H1 (cell line): ENCODE measurements around the gene CENPM. TPM values are rescaled to one million over a fixed set of nuclear protein-coding genes. Genes with fewer than 3 reads are reported as not detected.

ENCODE experiments used
- CTCF ChIA-PET: fragments of 300-600 bp; sonication (Branson Sonifier 250); formaldehyde crosslinking; loops from one replicate; lab custom pipeline; 2021; ENCODE audit not compliant: partially characterized antibody; lab: Charles Lee
- POLR2A ChIA-PET: fragments of 300-600 bp; sonication (Branson Sonifier 250); formaldehyde crosslinking; loops from one replicate; lab custom pipeline; 2021; ENCODE audit warnings: inconsistent platforms; ENCODE audit not compliant: partially characterized antibody; lab: Charles Lee
- DNase-seq, 2 experiments: peaks; one replicate each; pipeline versions ENCODE4 v3.0.0 to v3.0.0-alpha.2; 2010 to 2022; ENCODE audit warnings: low spot score in 2 of 2, low read depth in 1 of 2, mixed read lengths in 1 of 2
- FAIRE-seq: peaks from 2 replicates; lab custom pipeline; 2011; peaks lifted over from hg19 to GRCh38; lab: Jason Lieb, UNC
- H2AFZ ChIP-seq: 2 replicates; pipeline ENCODE4 v1.8.1; 2012; ENCODE audit warnings: low read length, inconsistent platforms
- H2AK5ac ChIP-seq: 2 replicates; pipeline ENCODE4 v1.6.1; 2013; ENCODE audit warnings: low read depth, low read length
- H2BK120ac ChIP-seq: replicated peaks from 2 replicates; pipeline ENCODE3; 2013; ENCODE audit warnings: low read depth, low read length, inconsistent platforms
- H2BK12ac ChIP-seq: 2 replicates; pipeline ENCODE4 v1.6.1; 2013; ENCODE audit warnings: low read depth, low read length
- H2BK15ac ChIP-seq: 2 replicates; pipeline ENCODE4 v1.6.1; 2013; ENCODE audit warnings: low read length
- H2BK20ac ChIP-seq: 2 replicates; pipeline ENCODE4 v1.6.1; 2013; ENCODE audit warnings: low read length
- H2BK5ac ChIP-seq: 2 replicates; pipeline ENCODE4 v1.6.1; 2013; ENCODE audit warnings: low read depth, low read length
- H3K14ac ChIP-seq: 2 replicates; pipeline ENCODE4 v1.6.1; 2013; ENCODE audit warnings: inconsistent platforms; ENCODE audit not compliant: insufficient read length
- H3K18ac ChIP-seq: 2 replicates; pipeline ENCODE4 v1.6.1; 2013; ENCODE audit warnings: low read length; ENCODE audit errors: extremely low read depth
- H3K23ac ChIP-seq: 2 replicates; pipeline ENCODE4 v1.6.1; 2013; ENCODE audit warnings: inconsistent platforms; ENCODE audit not compliant: insufficient read length
- H3K23me2 ChIP-seq: 2 replicates; pipeline ENCODE4 v1.6.1; 2013; ENCODE audit warnings: low read depth, low read length
- H3K27ac ChIP-seq: 2 replicates; pipeline ENCODE4 v1.6.1; 2011; ENCODE audit warnings: low read depth, low read length, inconsistent platforms
- H3K27me3 ChIP-seq, 4 experiments: replicated peaks in 1 of 4; 1 replicate in 1 of 4; 2 replicates in 3 of 4; pipeline versions ENCODE4 v1.6.1 to v1.8.1; 2011 to 2013; ENCODE audit warnings: low read length in 3 of 4, mild to moderate bottlenecking in 3 of 4, inconsistent platforms in 2 of 4, mixed read lengths in 2 of 4, moderate library complexity in 1 of 4; ENCODE audit not compliant: control insufficient read depth in 3 of 4, insufficient read depth in 3 of 4; ENCODE audit errors: extremely low read depth in 1 of 4
- H3K36me3 ChIP-seq, 4 experiments: 2 replicates each; pipeline versions ENCODE4 v1.6.1 to v1.8.1; 2011 to 2013; ENCODE audit warnings: mild to moderate bottlenecking in 4 of 4, low read length in 3 of 4, moderate library complexity in 2 of 4, control low read depth in 1 of 4, inconsistent platforms in 1 of 4; ENCODE audit not compliant: insufficient read depth in 4 of 4, control insufficient read depth in 2 of 4
- H3K4ac ChIP-seq: replicated peaks from 2 replicates; pipeline ENCODE3; 2013; ENCODE audit warnings: low read length, low read depth, mixed read lengths, inconsistent platforms; ENCODE audit not compliant: insufficient read length
- H3K4me1 ChIP-seq, 4 experiments: replicated peaks in 1 of 4; 1 replicate in 1 of 4; 2 replicates in 3 of 4; pipeline versions ENCODE4 v1.6.1 to v1.8.1; 2011 to 2013; ENCODE audit warnings: low read length in 3 of 4, inconsistent platforms in 2 of 4, mixed read lengths in 1 of 4; ENCODE audit not compliant: insufficient read depth in 4 of 4, control insufficient read depth in 3 of 4
- H3K4me2 ChIP-seq, 2 experiments: 2 replicates each; pipeline versions ENCODE4 v1.6.1 to v1.8.1; 2011 to 2013; ENCODE audit warnings: low read depth in 2 of 2, low read length in 2 of 2, control low read depth in 1 of 2, inconsistent platforms in 1 of 2, mild to moderate bottlenecking in 1 of 2; ENCODE audit not compliant: insufficient read depth in 1 of 2
- H3K4me3 ChIP-seq, 4 experiments: fragments of 200-600, 300-600 bp in 1 of 4; sonication (generic), shearing (Covaris generic), sonication (Bioruptor Twin) in 1 of 4; 2 replicates each; pipeline versions ENCODE4 v1.5.1 to v1.8.1; 2011 to 2016; ENCODE audit warnings: low read length in 4 of 4, low read depth in 3 of 4, control low read depth in 2 of 4, inconsistent platforms in 2 of 4, mild to moderate bottlenecking in 2 of 4, mixed read lengths in 1 of 4, moderate library complexity in 1 of 4; ENCODE audit not compliant: insufficient read depth in 2 of 4; ENCODE audit errors: extremely low read depth in 1 of 4
- H3K56ac ChIP-seq: replicated peaks from 2 replicates; pipeline ENCODE3; 2013; ENCODE audit warnings: low read depth, mild to moderate bottlenecking, mixed read lengths, low read length, inconsistent platforms; ENCODE audit not compliant: insufficient read length
- H3K79me1 ChIP-seq: 2 replicates; pipeline ENCODE4 v1.6.1; 2013; ENCODE audit warnings: low read depth, low read length, control low read depth
- H3K79me2 ChIP-seq, 2 experiments: 2 replicates each; pipeline versions ENCODE4 v1.6.1 to v1.8.1; 2012 to 2013; ENCODE audit warnings: low read length in 2 of 2, mild to moderate bottlenecking in 2 of 2, inconsistent platforms in 1 of 2; ENCODE audit not compliant: insufficient read depth in 2 of 2, control insufficient read depth in 1 of 2
- H3K9ac ChIP-seq, 4 experiments: replicated peaks in 1 of 4; 1 replicate in 1 of 4; 2 replicates in 3 of 4; pipeline versions ENCODE4 v1.6.1 to v1.8.1; 2011 to 2013; ENCODE audit warnings: low read depth in 3 of 4, low read length in 3 of 4, control low read depth in 2 of 4, mild to moderate bottlenecking in 2 of 4, moderate library complexity in 2 of 4, inconsistent platforms in 1 of 4; ENCODE audit errors: extremely low read depth in 1 of 4
- H3K9me3 ChIP-seq, 2 experiments: 2 replicates each; pipeline versions ENCODE4 v1.6.1 to v1.8.1; 2012 to 2013; ENCODE audit warnings: mild to moderate bottlenecking in 2 of 2, moderate library complexity in 2 of 2, control low read depth in 1 of 2, inconsistent platforms in 1 of 2, low read depth in 1 of 2, low read length in 1 of 2, mixed read lengths in 1 of 2; ENCODE audit not compliant: insufficient read depth in 2 of 2
- H4K20me1 ChIP-seq, 2 experiments: replicated peaks in 1 of 2; 2 replicates each; pipeline versions ENCODE3 to v1.8.1; 2011 to 2013; ENCODE audit warnings: inconsistent platforms in 2 of 2, low read length in 2 of 2, mild to moderate bottlenecking in 1 of 2; ENCODE audit not compliant: insufficient read depth in 2 of 2, control insufficient read depth in 1 of 2
- H4K5ac ChIP-seq: 2 replicates; pipeline ENCODE4 v1.6.1; 2013; ENCODE audit warnings: low read length, low read depth, mixed read lengths, inconsistent platforms; ENCODE audit not compliant: insufficient read length
- H4K8ac ChIP-seq: 2 replicates; pipeline ENCODE4 v1.8.0; 2013; ENCODE audit warnings: mild to moderate bottlenecking, moderate library complexity, low read length, inconsistent platforms; ENCODE audit not compliant: insufficient read depth; ENCODE audit errors: extremely low read depth
- H4K91ac ChIP-seq: replicated peaks from 2 replicates; pipeline ENCODE3; 2013; ENCODE audit warnings: low read length, mixed read lengths, inconsistent platforms; ENCODE audit not compliant: insufficient read length
- CHD1 ChIP-seq: IDR thresholded peaks from 2 replicates; pipeline ENCODE4 v1.6.1; 2012; ENCODE audit warnings: low read depth, low read length, improper control_type of control experiment
- CHD2 ChIP-seq: IDR thresholded peaks from 2 replicates; pipeline ENCODE4 v1.6.1; 2012; ENCODE audit warnings: low read length, improper control_type of control experiment
- GABPA ChIP-seq: IDR thresholded peaks from 2 replicates; pipeline ENCODE4 v1.6.1; 2011; ENCODE audit warnings: mild to moderate bottlenecking, low read length, moderate library complexity, borderline replicate concordance; ENCODE audit not compliant: insufficient read depth
- JUN ChIP-seq: IDR thresholded peaks from 2 replicates; pipeline ENCODE4 v1.6.1; 2011; ENCODE audit warnings: low read depth, mild to moderate bottlenecking, improper control_type of control experiment, low read length
- JUND ChIP-seq: IDR thresholded peaks from 2 replicates; pipeline ENCODE4 v1.6.1; 2011; ENCODE audit warnings: mild to moderate bottlenecking, improper control_type of control experiment, low read length
- KDM1A ChIP-seq: fragments of 200-600, 300-600 bp; sonication (generic); IDR thresholded peaks from 2 replicates; pipeline ENCODE4 v1.7.1; 2016; ENCODE audit warnings: mild to moderate bottlenecking, low read length, borderline replicate concordance
- MAFK ChIP-seq: IDR thresholded peaks from 2 replicates; pipeline ENCODE4 v1.6.1; 2012; ENCODE audit warnings: low read depth, mild to moderate bottlenecking, improper control_type of control experiment, low read length
- RXRA ChIP-seq: IDR thresholded peaks from 2 replicates; pipeline ENCODE4 v1.6.1; 2011; ENCODE audit warnings: low read depth, mild to moderate bottlenecking, low read length, moderate library complexity; ENCODE audit not compliant: insufficient read depth
- TAF7 ChIP-seq: optimal IDR thresholded peaks from 2 replicates; pipeline ENCODE3; 2011; ENCODE audit warnings: low read depth, mild to moderate bottlenecking, inconsistent platforms, low read length, moderate library complexity, borderline replicate concordance
- TCF12 ChIP-seq: IDR thresholded peaks from 2 replicates; pipeline ENCODE4 v1.6.1; 2011; ENCODE audit warnings: low read depth, mild to moderate bottlenecking, low read length
- TEAD4 ChIP-seq: IDR thresholded peaks from 2 replicates; pipeline ENCODE4 v1.6.1; 2012; ENCODE audit warnings: low read depth, low read length, inconsistent platforms, mixed read lengths
- WGBS, 2 experiments: shearing (Covaris generic) in 1 of 2; methylation state at CpG; one replicate each; pipeline versions ENCODE4 v1.1.6 to v1.1.7; 2013 to 2015; ENCODE audit warnings: low lambda C conversion rate in 2 of 2, mixed read lengths in 2 of 2, inconsistent platforms in 1 of 2, low coverage in 1 of 2, missing lambda C conversion rate in 1 of 2; ENCODE audit not compliant: insufficient replicate concordance in 2 of 2, insufficient coverage in 1 of 2, insufficient read length in 1 of 2; ENCODE audit errors: extremely low coverage in 1 of 2, missing lambda C conversion rate in 1 of 2; 5-methylcytosine and 5-hydroxymethylcytosine counted together
- polyA plus RNA-seq, 7 experiments: library from polyadenylated mRNA; depleted of rRNA in 3 of 7; stranded (reverse) in 5 of 7; unstranded in 2 of 7; fragments of >200 nt in 5 of 7; fragments of 200-250 nt in 2 of 7; gene quantifications; 1 replicate in 5 of 7; 2 replicates in 1 of 7; 4 replicates in 1 of 7; pipeline versions ENCODE4 v1.2.1 to v1.2.3, GENCODE V29; 2011 to 2013; ENCODE audit warnings: missing spikeins in 2 of 7, mixed read lengths in 2 of 7
- total RNA-seq: library from RNA; stranded (reverse); fragmentation: NEBNext Ultra II Directional; extraction: Animal tissue kit (Norgen Biotek cat#: 25700); gene quantifications from 2 replicates; pipeline ENCODE4 v1.2.1, GENCODE V29; 2021
- TF ChIP-seq, protein P1 (sequence below): IDR thresholded peaks from 2 replicates; pipeline ENCODE4 v1.6.1; 2012; ENCODE audit warnings: inconsistent platforms

Gene CENPM
- total and polyA plus RNA-seq, 2 of the 8 experiments (the other 6 are each of a cell fraction or from before 2014, with no cell fraction given) = 32.0 to 80.4 TPM

DNA sequence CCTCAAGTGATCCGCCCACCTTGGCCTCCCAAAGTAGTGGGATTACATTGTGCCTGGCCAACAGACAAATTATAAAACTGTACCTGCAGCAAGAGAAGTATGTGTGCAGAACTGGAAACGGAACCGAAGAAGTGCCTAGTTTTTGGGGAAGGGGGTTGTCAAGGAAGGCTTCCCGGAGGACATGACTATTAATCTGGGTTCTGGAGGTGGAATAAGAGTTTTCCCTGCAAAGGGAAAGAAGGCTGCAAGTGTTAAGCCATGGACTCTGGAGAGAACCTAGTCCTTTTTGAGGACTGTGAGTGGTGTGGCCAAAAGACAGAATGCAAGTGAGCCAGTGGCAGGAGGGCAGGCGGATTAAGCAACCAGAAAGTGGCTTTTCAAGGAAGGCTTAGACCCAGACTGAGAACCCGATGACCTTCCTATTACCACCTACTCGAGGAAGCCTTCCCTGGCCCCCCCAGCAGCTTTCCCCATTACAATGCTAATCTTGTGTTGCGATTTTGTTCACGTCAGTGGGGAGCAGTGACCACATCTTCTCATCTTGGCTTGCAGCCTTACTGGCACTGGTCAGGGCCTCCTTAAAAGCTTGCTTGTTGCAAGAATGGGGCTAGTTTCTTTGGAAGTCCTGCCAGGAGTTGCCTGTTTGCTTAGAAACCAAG, 16.6 kb upstream of the CENPM start:
- H3K56ac ChIP-seq = no peak overlapping the region
- ChIA-PET POLR2A (interaction anchor here (1.3 to 1.7 kb wide), 2 partner anchors 17 to 38 kb away, joined by 3 to 6 read pairs; partner anchors contain the start of gene CENPM), CTCF (interaction anchor here (0.6 to 10.8 kb wide), 9 partner anchors 12 to 154 kb away, joined by 3 to 116 read pairs (median 3); partner anchors contain the start of genes CENPM, NAGA and NDUFA6)
- H3K18ac ChIP-seq = no peak overlapping the region; the same call in none of the 2 replicates
- no peak overlapping the region for H3K27ac ChIP-seq
- H2AK5ac ChIP-seq = no peak overlapping the region
- H3K4me3 ChIP-seq = no peak overlapping the region
- H3K23ac ChIP-seq = no peak overlapping the region
- H3K79me1 ChIP-seq = no peaks in the 10 kb centered on the region
- no peak overlapping the region for H2BK5ac ChIP-seq
- no peaks in the 10 kb centered on the region for H3K23me2 ChIP-seq
- DNase-seq = no peak
- no peaks in the 10 kb centered on the region for H3K36me3 ChIP-seq
- H3K9me3 ChIP-seq = no peaks in the 10 kb centered on the region
- no peak overlapping the region for H2BK20ac ChIP-seq
- H2BK12ac ChIP-seq = no peak overlapping the region
- H3K4me2 ChIP-seq = peak overlapping the region in 1 of 2 experiments; percentile 9; a peak in 1 of 4 replicates
- 73% methylated on average over 9 of the region's 9 CpGs; no CpG with 5 or more reads in 1 of the 2 experiments for WGBS, 2 experiments
- H2BK120ac ChIP-seq = no peak overlapping the region
- no peak overlapping the region for H3K9ac ChIP-seq
- H2BK15ac ChIP-seq = no peak overlapping the region
- H4K5ac ChIP-seq = no peak overlapping the region
- no peak overlapping the region for H4K91ac ChIP-seq
- FAIRE-seq = no peak
- H3K14ac ChIP-seq = no peak overlapping the region
- H3K4me1 ChIP-seq = peaks cover 0 to 8% (median 3%) of the 10 kb centered on the region in 4 experiments; a peak in 5 of 7 replicates
- H4K20me1 ChIP-seq = no peaks in the 10 kb centered on the region
- H2AFZ ChIP-seq = no peak overlapping the region
- H4K8ac ChIP-seq = no peak overlapping the region
- H3K27me3 ChIP-seq = no peaks in the 10 kb centered on the region
- no peaks in the 10 kb centered on the region for H3K79me2 ChIP-seq
- H3K4ac ChIP-seq = no peak overlapping the region
- TF ChIP-seq RXRA (no peak), MAFK (no peak), CHD1 (no peak), TEAD4 (no peak), JUND (no peak), TCF12 (no peak), CHD2 (no peak), KDM1A (no peak), GABPA (no peak), JUN (no peak), TAF7 (no peak)
- TF ChIP-seq, protein P1, sequence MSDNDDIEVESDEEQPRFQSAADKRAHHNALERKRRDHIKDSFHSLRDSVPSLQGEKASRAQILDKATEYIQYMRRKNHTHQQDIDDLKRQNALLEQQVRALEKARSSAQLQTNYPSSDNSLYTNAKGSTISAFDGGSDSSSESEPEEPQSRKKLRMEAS = no peak
